IMR-90 (cell line): ENCODE data around the gene PRKAG2. TPM values are rescaled to one million over a fixed set of nuclear protein-coding genes. Genes with fewer than 3 reads are reported as not detected.

Experiments
- ATAC-seq: fragments of 200-7000 bp; cut with Tn5 transposase; 2 replicates; pipeline ENCODE4 v1.9.1; 2020; ENCODE audit warnings: low read depth, mild to moderate bottlenecking, moderate library complexity
- BruUV-seq: library from RNA; stranded (reverse); fragments of 400-500 nt; replicated peaks from 2 replicates; lab custom pipeline; 2021; lab: Mats Ljungman, UMichigan
- CTCF ChIA-PET: fragments of 300-600 bp; formaldehyde crosslinking; extraction: SDS; loops from one replicate; lab custom pipeline; 2021; ENCODE audit warnings: antibody characterized with exemption; lab: Yijun Ruan, JAX
- POLR2A ChIA-PET: fragments of 300-600 bp; sonication (Branson Sonifier 250); formaldehyde crosslinking; loops from one replicate; lab custom pipeline; 2022; ENCODE audit warnings: antibody characterized with exemption; ENCODE audit not compliant: unreplicated experiment; lab: Charles Lee
- DNase-seq: peaks from one replicate; pipeline ENCODE4 v3.0.0; 2013
- H2AFZ ChIP-seq: replicated peaks from 2 replicates; pipeline ENCODE3; 2013; ENCODE audit warnings: low read length, mild to moderate bottlenecking; ENCODE audit not compliant: poor library complexity
- H2AK5ac ChIP-seq: 2 replicates; pipeline ENCODE4 v1.6.1; 2013; ENCODE audit warnings: low read depth, low read length, inconsistent platforms
- H2AK9ac ChIP-seq: replicated peaks from 2 replicates; pipeline ENCODE3; 2013; ENCODE audit warnings: mild to moderate bottlenecking, low read depth, low read length, moderate library complexity; ENCODE audit not compliant: poor library complexity
- H2BK120ac ChIP-seq: 2 replicates; pipeline ENCODE4 v1.6.1; 2013; ENCODE audit warnings: low read depth, low read length, inconsistent platforms
- H2BK15ac ChIP-seq: 3 replicates; pipeline ENCODE4 v1.6.1; 2013; ENCODE audit warnings: low read depth, low read length, inconsistent platforms
- H2BK20ac ChIP-seq: 2 replicates; pipeline ENCODE4 v1.6.1; 2013; ENCODE audit warnings: low read depth, mild to moderate bottlenecking, inconsistent platforms, low read length, moderate library complexity
- H2BK5ac ChIP-seq: 2 replicates; pipeline ENCODE4 v1.6.1; 2013; ENCODE audit warnings: mild to moderate bottlenecking, low read depth, low read length, inconsistent platforms; ENCODE audit not compliant: poor library complexity, severe bottlenecking
- H3K14ac ChIP-seq: replicated peaks from 2 replicates; pipeline ENCODE4 v1.6.1; 2013; ENCODE audit warnings: low read depth, low read length, inconsistent platforms
- H3K18ac ChIP-seq: 2 replicates; pipeline ENCODE4 v1.6.1; 2013; ENCODE audit warnings: low read depth, low read length, control low read depth
- H3K23ac ChIP-seq: 2 replicates; pipeline ENCODE4 v1.6.1; 2013; ENCODE audit warnings: low read depth, low read length, inconsistent platforms
- H3K27ac ChIP-seq: 2 replicates; pipeline ENCODE4 v1.5.1; 2013; ENCODE audit warnings: mild to moderate bottlenecking, control low read depth, low read length; ENCODE audit not compliant: insufficient read depth
- H3K27me3 ChIP-seq: 2 replicates; pipeline ENCODE4 v1.6.1; 2013; ENCODE audit warnings: low read length; ENCODE audit not compliant: control insufficient read depth, insufficient read depth
- H3K36me3 ChIP-seq: 2 replicates; pipeline ENCODE4 v1.6.1; 2013; ENCODE audit warnings: low read length, mixed read lengths; ENCODE audit not compliant: control insufficient read depth, insufficient read depth
- H3K4ac ChIP-seq: 2 replicates; pipeline ENCODE4 v1.6.1; 2013; ENCODE audit warnings: low read depth, low read length, inconsistent platforms
- H3K4me1 ChIP-seq: 2 replicates; pipeline ENCODE4 v1.6.1; 2013; ENCODE audit warnings: low read length, mixed read lengths; ENCODE audit not compliant: control insufficient read depth, insufficient read depth
- H3K4me2 ChIP-seq: 2 replicates; pipeline ENCODE4 v1.6.1; 2013; ENCODE audit warnings: low read depth, mild to moderate bottlenecking, control low read depth, low read length, moderate library complexity
- H3K4me3 ChIP-seq: 2 replicates; pipeline ENCODE4 v1.5.1; 2013; ENCODE audit warnings: low read depth, mild to moderate bottlenecking, control low read depth, low read length, moderate library complexity; ENCODE audit not compliant: insufficient read depth
- H3K56ac ChIP-seq: 2 replicates; pipeline ENCODE4 v1.6.1; 2013; ENCODE audit warnings: low read length, inconsistent platforms; ENCODE audit not compliant: insufficient read depth; ENCODE audit errors: extremely low read depth
- H3K79me1 ChIP-seq, 2 experiments: 2 replicates each; pipeline ENCODE4 v1.6.1; 2013; ENCODE audit warnings: low read length in 2 of 2, inconsistent platforms in 1 of 2, low read depth in 1 of 2
- H3K9ac ChIP-seq: 2 replicates; pipeline ENCODE4 v1.6.1; 2013; ENCODE audit warnings: low read depth, low read length, control low read depth
- H3K9me1 ChIP-seq: 2 replicates; pipeline ENCODE4 v1.6.1; 2013; ENCODE audit warnings: low read length, inconsistent platforms; ENCODE audit not compliant: insufficient read depth
- H3K9me3 ChIP-seq: 2 replicates; pipeline ENCODE4 v1.6.1; 2013; ENCODE audit warnings: low read length; ENCODE audit not compliant: control insufficient read depth, insufficient read depth
- H4K20me1 ChIP-seq: 2 replicates; pipeline ENCODE4 v1.6.1; 2013; ENCODE audit warnings: low read length, inconsistent platforms; ENCODE audit not compliant: insufficient read depth
- H4K5ac ChIP-seq: 2 replicates; pipeline ENCODE4 v1.6.1; 2013; ENCODE audit warnings: mild to moderate bottlenecking, low read depth, low read length, control low read depth
- H4K8ac ChIP-seq, 2 experiments: 2 replicates each; pipeline ENCODE4 v1.6.1; 2013; ENCODE audit warnings: low read depth in 2 of 2, low read length in 2 of 2, control low read depth in 1 of 2, inconsistent platforms in 1 of 2
- H4K91ac ChIP-seq: 2 replicates; pipeline ENCODE4 v1.6.1; 2013; ENCODE audit warnings: low read depth, low read length, inconsistent platforms; ENCODE audit not compliant: insufficient read depth
- BHLHE40 ChIP-seq: fragments of 150-350 bp; IDR thresholded peaks from 2 replicates; pipeline ENCODE4 v1.6.1; 2016; ENCODE audit warnings: mild to moderate bottlenecking, low read depth, low read length
- CEBPB ChIP-seq: IDR thresholded peaks from 2 replicates; pipeline ENCODE4 v1.6.1; 2012; ENCODE audit warnings: low read depth, low read length, improper control_type of control experiment
- CHD1 ChIP-seq: IDR thresholded peaks from 2 replicates; pipeline ENCODE4 v1.6.1; 2012; ENCODE audit warnings: low read depth, low read length, improper control_type of control experiment
- ELK1 ChIP-seq: fragments of 150-350 bp; IDR thresholded peaks from 2 replicates; pipeline ENCODE4 v1.6.1; 2016; ENCODE audit warnings: low read depth, mild to moderate bottlenecking, low read length, moderate library complexity, borderline replicate concordance
- FOS ChIP-seq: fragments of 150-350 bp; IDR thresholded peaks from 2 replicates; pipeline ENCODE4 v1.6.1; 2016; ENCODE audit warnings: low read depth, low read length
- MAFK ChIP-seq: IDR thresholded peaks from 2 replicates; pipeline ENCODE4 v1.6.1; 2012; ENCODE audit warnings: low read depth, low read length, improper control_type of control experiment
- MAZ ChIP-seq: IDR thresholded peaks from 2 replicates; pipeline ENCODE4 v1.6.1; 2012; ENCODE audit warnings: low read depth, mild to moderate bottlenecking, low read length, improper control_type of control experiment, moderate library complexity, borderline replicate concordance
- NFE2L2 ChIP-seq: fragments of 150-350 bp; IDR thresholded peaks from 2 replicates; pipeline ENCODE4 v1.6.1; 2016; ENCODE audit warnings: low read depth, mild to moderate bottlenecking, low read length
- RFX5 ChIP-seq: IDR thresholded peaks from 2 replicates; pipeline ENCODE4 v1.8.0; 2012; ENCODE audit warnings: low read depth, mild to moderate bottlenecking, low read length, moderate library complexity
- SMC3 ChIP-seq: fragments of 150-350 bp; IDR thresholded peaks from 2 replicates; pipeline ENCODE4 v1.6.1; 2016; ENCODE audit warnings: low read depth, mild to moderate bottlenecking, antibody characterized with exemption, low read length, moderate library complexity
- USF2 ChIP-seq: fragments of 150-350 bp; IDR thresholded peaks from 2 replicates; pipeline ENCODE4 v1.6.1; 2017; ENCODE audit warnings: mild to moderate bottlenecking, antibody characterized with exemption, low read length, low read depth
- WGBS, 2 experiments: methylation state at CpG; one replicate each; pipeline versions ENCODE4 v1.1.5 to v1.1.7; 2013; ENCODE audit warnings: missing lambda C conversion rate in 2 of 2; ENCODE audit not compliant: insufficient read length in 1 of 2; ENCODE audit errors: extremely low coverage in 2 of 2; 5-methylcytosine and 5-hydroxymethylcytosine counted together
- dilution Hi-C: fragments of 300-500 bp; cut with HindIII; formaldehyde crosslinking; loops from one replicate; pipeline ENCODE4 v1.14.3; 2018; ENCODE audit warnings: low sequenced_read_pairs; ENCODE audit not compliant: unreplicated experiment
- in situ Hi-C: fragments of 300-500 bp; cut with MboI; formaldehyde crosslinking; loops from 3 replicates; pipeline ENCODE4 v1.14.3; 2019; ENCODE audit warnings: low sequenced_read_pairs, inconsistent platforms, mixed read lengths
- intact Hi-C: fragments of 100-400 bp; cut with micrococcal nuclease; formaldehyde crosslinking; loops from 2 replicates; pipeline ENCODE4 v1.10.0; 2022
- polyA plus RNA-seq, 3 experiments: library from polyadenylated mRNA; depleted of rRNA; stranded (reverse); fragments of >200 nt; gene quantifications; 2 replicates each; pipeline ENCODE4 v1.2.3, GENCODE V29; 2012; ENCODE audit warnings: low replicate concordance in 1 of 3
- total RNA-seq: library from RNA; depleted of rRNA; stranded (reverse); fragments of >200 nt; gene quantifications from 2 replicates; pipeline ENCODE4 v1.2.3, GENCODE V29; 2012
- TF ChIP-seq, protein P1 (sequence below): conservative IDR thresholded peaks from 2 replicates; pipeline ENCODE4 v1.5.1; 2012; ENCODE audit warnings: mild to moderate bottlenecking, low read depth, low read length, improper control_type of control experiment

The PRKAG2 gene
- total and polyA plus RNA-seq, 2 of the 4 experiments (the other 2 are of a cell fraction) = 15.4 to 21.6 TPM

- intact Hi-C loops (loop anchor here (2.0 kb wide), 3 partner anchors 58 to 240 kb away; no protein-coding TSS in a partner anchor), in situ Hi-C loops (no loop called here), dilution Hi-C loops (no loop called here)
- Histone ChIP-seq H2AK9ac (peak overlapping the region; percentile 76), H4K8ac (peak overlapping the region; percentile 9 to 68; a peak in 1 of 4 replicates), H2AFZ (peak overlapping the region; percentile 85), H3K4ac (peak overlapping the region; percentile 85), H3K9me3 (no peaks in the 10 kb centered on the region), H2BK5ac (peak overlapping the region; percentile 90), H3K4me3 (peak overlapping the region; percentile 74), H3K23ac (peak overlapping the region; percentile 98), H3K4me1 (peaks cover 2% of the 10 kb centered on the region; the same call in 1 of the 2 replicates), H4K20me1 (peaks cover 55% of the 10 kb centered on the region), H4K5ac (no peak overlapping the region), H2BK20ac (no peak overlapping the region), H3K9ac (peak overlapping the region; percentile 86), H3K27me3 (no peaks in the 10 kb centered on the region), H3K27ac (peak overlapping the region; percentile 76), H3K36me3 (no peaks in the 10 kb centered on the region), H4K91ac (peak overlapping the region; percentile 65), H3K56ac (peak overlapping the region; percentile 97), H3K9me1 (peaks cover 9% of the 10 kb centered on the region), H3K18ac (no peak overlapping the region), H3K14ac (peak overlapping the region; percentile 86), H3K79me1 (peaks cover 3 to 42% of the 10 kb centered on the region in 2 experiments; a peak in 2 of 4 replicates), H2BK120ac (peak overlapping the region; percentile 48), H2AK5ac (peak overlapping the region; percentile 91), H2BK15ac (peak overlapping the region; percentile 52; the same call in 1 of the 3 replicates), H3K4me2 (peak overlapping the region; percentile 47)
- ChIA-PET POLR2A (interaction anchor here (0.6 kb wide), 2 partner anchors 46 to 255 kb away, joined by 3 to 6 read pairs; no protein-coding TSS in a partner anchor), CTCF (interaction anchor here (0.6 kb wide), 1 partner anchor 31 kb away, joined by 3 read pairs; no protein-coding TSS in a partner anchor)
- no peak for ATAC-seq
- WGBS, 2 experiments = 0% methylated on average over 3 of the region's 36 CpGs; no CpG with 5 or more reads in 1 of the 2 experiments
- DNase-seq = peak; percentile 48
- no TSS peak for BruUV-seq
- 0 out of 2 replicates have a peak, but pooled peaks have one; percentile 18 for TF ChIP-seq BHLHE40
- 0 out of 2 replicates have a peak, but pooled peaks have one; percentile 9 for TF ChIP-seq CHD1
- TF ChIP-seq ELK1 = no peak
- 0 out of 2 replicates have a peak, but pooled peaks have one; percentile 2 for TF ChIP-seq MAFK
- no peak for TF ChIP-seq RFX5
- TF ChIP-seq SMC3 = 0 out of 2 replicates have a peak, but pooled peaks have one; percentile 2
- no peak for TF ChIP-seq USF2
- 0 out of 2 replicates have a peak, but pooled peaks have one; percentile 21 for TF ChIP-seq MAZ
- no peak for TF ChIP-seq FOS
- TF ChIP-seq, protein P1, sequence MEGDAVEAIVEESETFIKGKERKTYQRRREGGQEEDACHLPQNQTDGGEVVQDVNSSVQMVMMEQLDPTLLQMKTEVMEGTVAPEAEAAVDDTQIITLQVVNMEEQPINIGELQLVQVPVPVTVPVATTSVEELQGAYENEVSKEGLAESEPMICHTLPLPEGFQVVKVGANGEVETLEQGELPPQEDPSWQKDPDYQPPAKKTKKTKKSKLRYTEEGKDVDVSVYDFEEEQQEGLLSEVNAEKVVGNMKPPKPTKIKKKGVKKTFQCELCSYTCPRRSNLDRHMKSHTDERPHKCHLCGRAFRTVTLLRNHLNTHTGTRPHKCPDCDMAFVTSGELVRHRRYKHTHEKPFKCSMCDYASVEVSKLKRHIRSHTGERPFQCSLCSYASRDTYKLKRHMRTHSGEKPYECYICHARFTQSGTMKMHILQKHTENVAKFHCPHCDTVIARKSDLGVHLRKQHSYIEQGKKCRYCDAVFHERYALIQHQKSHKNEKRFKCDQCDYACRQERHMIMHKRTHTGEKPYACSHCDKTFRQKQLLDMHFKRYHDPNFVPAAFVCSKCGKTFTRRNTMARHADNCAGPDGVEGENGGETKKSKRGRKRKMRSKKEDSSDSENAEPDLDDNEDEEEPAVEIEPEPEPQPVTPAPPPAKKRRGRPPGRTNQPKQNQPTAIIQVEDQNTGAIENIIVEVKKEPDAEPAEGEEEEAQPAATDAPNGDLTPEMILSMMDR = 0 out of 2 replicates have a peak, but pooled peaks have one; percentile 8
- TF ChIP-seq CEBPB = no peak
- no peak for TF ChIP-seq NFE2L2
Measured at GRCh38 chr7:151518105-151518946, 358.6 kb downstream of the PRKAG2 start.
